Panc1 (cell line): ENCODE data around the gene CCNK. TPM values are rescaled to one million over a fixed set of nuclear protein-coding genes. Genes with fewer than 3 reads are reported as not detected.

Experiments
- ATAC-seq: fragments of 200-7000 bp; cut with Tn5 transposase; 2 replicates; pipeline ENCODE4 v1.9.1; 2020; ENCODE audit warnings: mild to moderate bottlenecking, moderate library complexity
- BruUV-seq: library from RNA; stranded (reverse); fragments of 400-500 nt; replicated peaks from 2 replicates; lab custom pipeline; 2021; lab: Mats Ljungman, UMichigan
- CTCF ChIA-PET: fragments of 300-600 bp; sonication (Branson Sonifier 250); formaldehyde crosslinking; loops from one replicate; lab custom pipeline; 2022; ENCODE audit warnings: antibody characterized with exemption; lab: Charles Lee
- POLR2A ChIA-PET: fragments of 300-600 bp; sonication (Branson Sonifier 250); formaldehyde crosslinking; loops from one replicate; lab custom pipeline; 2022; ENCODE audit warnings: antibody characterized with exemption; lab: Charles Lee
- DNase-seq: peaks from one replicate; pipeline ENCODE4 v3.0.0-alpha.2; 2010; ENCODE audit warnings: low read depth, low spot score
- H3K27ac ChIP-seq: 2 replicates; pipeline ENCODE4 v1.5.1; 2011; ENCODE audit warnings: mild to moderate bottlenecking, low read length, inconsistent platforms
- H3K27me3 ChIP-seq: fragments of 200-500 bp; sonication (Bioruptor generic); 2 replicates; pipeline ENCODE4 v1.6.0; 2014; ENCODE audit warnings: low read length, inconsistent platforms; ENCODE audit not compliant: control insufficient read depth, insufficient read depth
- H3K36me3 ChIP-seq: fragments of 200-500 bp; sonication (Bioruptor generic); 2 replicates; pipeline ENCODE4 v1.5.1; 2014; ENCODE audit warnings: inconsistent platforms, mild to moderate bottlenecking, low read length, moderate library complexity; ENCODE audit not compliant: control insufficient read depth, insufficient read depth
- H3K4me1 ChIP-seq: 2 replicates; pipeline ENCODE4 v1.5.1; 2011; ENCODE audit warnings: inconsistent platforms, mild to moderate bottlenecking, low read length, moderate library complexity; ENCODE audit not compliant: control insufficient read depth, insufficient read depth
- H3K4me3 ChIP-seq, 2 experiments: 2 replicates each; pipeline ENCODE4 v1.5.1; 2011 to 2012; ENCODE audit warnings: low read depth in 2 of 2, low read length in 2 of 2, mild to moderate bottlenecking in 2 of 2, inconsistent platforms in 1 of 2, moderate library complexity in 1 of 2
- H3K9me3 ChIP-seq: fragments of 200-500 bp; sonication (Bioruptor generic); 2 replicates; pipeline ENCODE4 v1.5.1; 2014; ENCODE audit warnings: low read depth, mild to moderate bottlenecking, inconsistent platforms, low read length, moderate library complexity; ENCODE audit not compliant: control insufficient read depth, insufficient read depth
- POLR2AphosphoS5 ChIP-seq: IDR thresholded peaks from 2 replicates; pipeline ENCODE4 v1.6.1; 2012; ENCODE audit warnings: mild to moderate bottlenecking, low read depth, low read length, moderate library complexity
- SIN3A ChIP-seq: IDR thresholded peaks from 2 replicates; pipeline ENCODE4 v1.6.1; 2012; ENCODE audit warnings: low read depth, mild to moderate bottlenecking, low read length, moderate library complexity, borderline replicate concordance; ENCODE audit not compliant: insufficient read depth
- TCF7L2 ChIP-seq: IDR thresholded peaks from 2 replicates; pipeline ENCODE4 v1.6.1; 2011; ENCODE audit warnings: mild to moderate bottlenecking, low read depth, low read length, inconsistent platforms
- in situ Hi-C: cut with HindIII; loops from 2 replicates; pipeline ENCODE4 v1.10.0; 2016; ENCODE audit warnings: low sequenced_read_pairs, low pct_unique_long_range_greater_than_20kb
- intact Hi-C: fragments of 100-400 bp; cut with micrococcal nuclease; formaldehyde crosslinking; loops from one replicate; pipeline ENCODE4 v1.10.0; 2022; ENCODE audit not compliant: unreplicated experiment
- total RNA-seq: library from RNA; stranded (reverse); gene quantifications from one replicate; pipeline ENCODE4 v1.2.1, GENCODE V29; 2021; ENCODE audit not compliant: unreplicated experiment
- TF ChIP-seq, protein P1 (sequence below), 2 experiments: IDR thresholded peaks; 2 replicates each; pipeline ENCODE4 v1.6.1; 2011 to 2012; ENCODE audit warnings: low read depth in 2 of 2, control low read depth in 1 of 2, low read length in 1 of 2, mild to moderate bottlenecking in 1 of 2, moderate library complexity in 1 of 2; ENCODE audit not compliant: insufficient read depth in 1 of 2
- TF ChIP-seq, protein P2 (sequence below): fragments of 450-650 bp; IDR thresholded peaks from 2 replicates; pipeline ENCODE4 v1.5.1; 2017; ENCODE audit warnings: mild to moderate bottlenecking

CCNK gene
- total RNA-seq, 1 experiment from 2014 or later: 47.8 TPM

DNA sequence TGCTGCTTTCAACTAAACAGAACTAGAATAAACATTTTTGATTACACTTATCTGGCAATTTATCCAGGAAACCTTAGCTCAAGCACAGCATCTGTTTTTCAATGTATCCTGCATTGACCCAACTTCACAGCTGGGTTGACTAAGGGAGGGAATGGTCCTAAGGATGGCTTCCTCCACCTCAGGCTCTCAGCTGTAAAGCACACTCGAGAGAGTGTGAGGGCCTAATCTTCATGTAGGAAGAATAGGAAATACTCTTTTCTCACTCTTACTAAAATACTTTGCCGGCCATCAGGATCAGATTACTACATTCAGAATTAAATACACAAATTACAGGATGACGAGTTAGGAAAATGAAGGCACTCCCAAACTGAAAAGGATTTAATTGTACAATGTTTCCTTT is 7.8 kb upstream of the CCNK start:
- H3K9me3 ChIP-seq: no peaks in the 10 kb centered on the region
- no peak overlapping the region for H3K4me3 ChIP-seq
- H3K27me3 ChIP-seq: no peaks in the 10 kb centered on the region
- no peak for TF ChIP-seq SIN3A
- TF ChIP-seq POLR2AphosphoS5: no peak
- TF ChIP-seq, protein P1, sequence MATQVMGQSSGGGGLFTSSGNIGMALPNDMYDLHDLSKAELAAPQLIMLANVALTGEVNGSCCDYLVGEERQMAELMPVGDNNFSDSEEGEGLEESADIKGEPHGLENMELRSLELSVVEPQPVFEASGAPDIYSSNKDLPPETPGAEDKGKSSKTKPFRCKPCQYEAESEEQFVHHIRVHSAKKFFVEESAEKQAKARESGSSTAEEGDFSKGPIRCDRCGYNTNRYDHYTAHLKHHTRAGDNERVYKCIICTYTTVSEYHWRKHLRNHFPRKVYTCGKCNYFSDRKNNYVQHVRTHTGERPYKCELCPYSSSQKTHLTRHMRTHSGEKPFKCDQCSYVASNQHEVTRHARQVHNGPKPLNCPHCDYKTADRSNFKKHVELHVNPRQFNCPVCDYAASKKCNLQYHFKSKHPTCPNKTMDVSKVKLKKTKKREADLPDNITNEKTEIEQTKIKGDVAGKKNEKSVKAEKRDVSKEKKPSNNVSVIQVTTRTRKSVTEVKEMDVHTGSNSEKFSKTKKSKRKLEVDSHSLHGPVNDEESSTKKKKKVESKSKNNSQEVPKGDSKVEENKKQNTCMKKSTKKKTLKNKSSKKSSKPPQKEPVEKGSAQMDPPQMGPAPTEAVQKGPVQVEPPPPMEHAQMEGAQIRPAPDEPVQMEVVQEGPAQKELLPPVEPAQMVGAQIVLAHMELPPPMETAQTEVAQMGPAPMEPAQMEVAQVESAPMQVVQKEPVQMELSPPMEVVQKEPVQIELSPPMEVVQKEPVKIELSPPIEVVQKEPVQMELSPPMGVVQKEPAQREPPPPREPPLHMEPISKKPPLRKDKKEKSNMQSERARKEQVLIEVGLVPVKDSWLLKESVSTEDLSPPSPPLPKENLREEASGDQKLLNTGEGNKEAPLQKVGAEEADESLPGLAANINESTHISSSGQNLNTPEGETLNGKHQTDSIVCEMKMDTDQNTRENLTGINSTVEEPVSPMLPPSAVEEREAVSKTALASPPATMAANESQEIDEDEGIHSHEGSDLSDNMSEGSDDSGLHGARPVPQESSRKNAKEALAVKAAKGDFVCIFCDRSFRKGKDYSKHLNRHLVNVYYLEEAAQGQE (IDR thresholded peaks at IDR 0.05; ENCODE audit: insufficient read depth in 1 of 2, low read depth in 2 of 2, low read length in 1 of 2): no peak
- TF ChIP-seq, protein P2, sequence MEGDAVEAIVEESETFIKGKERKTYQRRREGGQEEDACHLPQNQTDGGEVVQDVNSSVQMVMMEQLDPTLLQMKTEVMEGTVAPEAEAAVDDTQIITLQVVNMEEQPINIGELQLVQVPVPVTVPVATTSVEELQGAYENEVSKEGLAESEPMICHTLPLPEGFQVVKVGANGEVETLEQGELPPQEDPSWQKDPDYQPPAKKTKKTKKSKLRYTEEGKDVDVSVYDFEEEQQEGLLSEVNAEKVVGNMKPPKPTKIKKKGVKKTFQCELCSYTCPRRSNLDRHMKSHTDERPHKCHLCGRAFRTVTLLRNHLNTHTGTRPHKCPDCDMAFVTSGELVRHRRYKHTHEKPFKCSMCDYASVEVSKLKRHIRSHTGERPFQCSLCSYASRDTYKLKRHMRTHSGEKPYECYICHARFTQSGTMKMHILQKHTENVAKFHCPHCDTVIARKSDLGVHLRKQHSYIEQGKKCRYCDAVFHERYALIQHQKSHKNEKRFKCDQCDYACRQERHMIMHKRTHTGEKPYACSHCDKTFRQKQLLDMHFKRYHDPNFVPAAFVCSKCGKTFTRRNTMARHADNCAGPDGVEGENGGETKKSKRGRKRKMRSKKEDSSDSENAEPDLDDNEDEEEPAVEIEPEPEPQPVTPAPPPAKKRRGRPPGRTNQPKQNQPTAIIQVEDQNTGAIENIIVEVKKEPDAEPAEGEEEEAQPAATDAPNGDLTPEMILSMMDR: no peak
- TF ChIP-seq TCF7L2: no peak
- no peaks in the 10 kb centered on the region for H3K36me3 ChIP-seq
- ATAC-seq: no peak
- in situ Hi-C loops: no loop called here
- POLR2A ChIA-PET: interaction anchor here (0.6 kb wide), 1 partner anchor 18 kb away, joined by 3 read pairs; no protein-coding TSS in a partner anchor
- BruUV-seq: no TSS peak
- no peak overlapping the region for H3K27ac ChIP-seq
- intact Hi-C loops: no loop called here
- CTCF ChIA-PET: no interaction called here
- H3K4me1 ChIP-seq: peaks cover 10% of the 10 kb centered on the region
- no peak for DNase-seq

DNA sequence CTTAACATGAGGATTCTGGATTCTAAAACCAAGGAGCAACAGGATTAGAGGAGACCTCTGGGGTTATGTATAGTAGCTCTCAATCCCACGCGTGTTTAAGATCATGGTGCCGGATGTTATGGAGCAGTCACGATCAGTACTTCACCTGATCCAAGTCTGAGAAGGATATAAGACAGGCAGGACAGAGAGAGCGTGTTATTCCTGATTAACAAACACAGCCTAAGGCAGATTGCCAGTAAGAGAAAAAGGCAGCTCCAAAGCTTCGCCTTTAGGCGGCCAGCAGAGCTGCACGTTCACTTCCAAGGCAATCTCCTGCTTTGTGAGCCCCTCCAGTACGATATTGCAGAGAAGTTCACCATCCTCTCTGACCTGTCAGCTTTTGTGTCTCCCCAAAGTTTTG is 6.0 kb upstream of the CCNK start:
- Histone ChIP-seq H3K27me3 (no peaks in the 10 kb centered on the region), H3K36me3 (no peaks in the 10 kb centered on the region; the same call in 1 of the 2 replicates), H3K4me3 (no peak overlapping the region), H3K9me3 (no peaks in the 10 kb centered on the region), H3K27ac (no peak overlapping the region; the same call in 1 of the 2 replicates), H3K4me1 (peaks cover 16% of the 10 kb centered on the region)
- in situ Hi-C loops: no loop called here
- intact Hi-C loops: no loop called here
- no TSS peak for BruUV-seq
- POLR2A ChIA-PET: no interaction called here
- no peak for TF ChIP-seq POLR2AphosphoS5
- TF ChIP-seq, protein P1 (IDR thresholded peaks at IDR 0.05; ENCODE audit: insufficient read depth in 1 of 2, low read depth in 2 of 2, low read length in 1 of 2): no peak
- TF ChIP-seq, protein P2: no peak
- no peak for TF ChIP-seq TCF7L2
- TF ChIP-seq SIN3A: no peak
- peak; percentile 57; the same call in 1 of the 2 replicates for ATAC-seq
- CTCF ChIA-PET: no interaction called here
- no peak for DNase-seq
